ENCODE measurements around the gene ARID5A. TPM values are rescaled to one million over a fixed set of nuclear protein-coding genes. Genes with fewer than 3 reads are reported as not detected.

ARID5A gene
- total and polyA plus RNA-seq, 2 of the 13 experiments (the other 11 are each of a cell fraction or from before 2014, with no cell fraction given), result 6.0 to 9.5 TPM

DNA sequence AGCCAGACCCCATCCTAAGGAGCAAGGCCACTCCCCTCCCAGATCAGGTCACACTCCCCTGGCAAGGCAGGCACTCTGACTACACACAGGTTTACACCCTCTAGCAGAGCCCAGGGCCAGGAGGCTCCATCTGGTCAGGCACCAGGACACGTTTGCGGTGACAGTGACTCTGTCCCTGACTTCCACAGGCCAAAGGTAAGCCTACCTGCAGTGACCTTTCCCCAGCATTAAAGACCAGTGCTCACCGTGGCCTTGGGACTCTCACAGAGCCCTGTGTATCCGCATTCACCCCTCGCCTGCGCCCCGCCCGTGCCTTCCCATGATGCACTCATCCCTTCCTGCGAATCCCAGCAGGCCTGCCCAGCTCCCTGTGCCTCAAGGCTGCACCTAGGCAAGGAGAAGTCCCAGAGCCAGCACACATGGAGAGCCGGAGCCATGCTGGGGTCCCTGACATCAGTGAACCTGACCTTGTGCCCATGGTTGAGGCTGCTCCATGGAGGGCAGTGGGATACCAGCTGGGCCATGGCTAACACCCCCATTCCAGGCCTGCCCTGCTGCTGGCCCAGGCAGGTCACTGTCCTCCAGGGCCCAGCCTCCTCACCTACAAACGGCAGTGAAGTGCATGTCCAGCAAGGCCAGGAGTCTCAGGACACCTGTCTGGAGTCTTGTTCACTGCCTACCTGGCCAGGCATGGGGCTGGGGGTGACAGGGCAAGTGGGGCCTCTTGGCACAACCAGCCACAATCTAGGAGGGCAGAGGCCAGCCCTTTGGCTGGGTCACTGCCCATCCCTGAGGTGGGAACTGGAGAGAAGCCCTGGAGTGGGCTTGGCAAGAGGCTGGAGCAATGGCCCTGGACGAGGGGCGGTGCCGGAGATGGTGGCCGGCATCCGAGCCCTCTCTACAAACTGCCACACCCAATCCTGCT is 34.4 kb upstream of the ARID5A start (continued):
- no peak for TF ChIP-seq ZNF761 (CRISPR knock-in tag; conservative IDR thresholded peaks at IDR 0.05)
- no peak for TF ChIP-seq KDM5A (IDR thresholded peaks at IDR 0.05; ENCODE audit: borderline replicate concordance, low read length)
- TF ChIP-seq ZNF746 (CRISPR knock-in tag; IDR thresholded peaks at IDR 0.05), result no peak
- no peak for TF ChIP-seq ZNF562 (CRISPR knock-in tag; IDR thresholded peaks at IDR 0.05; ENCODE audit: borderline replicate concordance)
- TF ChIP-seq ZNF674 (CRISPR knock-in tag; IDR thresholded peaks at IDR 0.05; ENCODE audit: low read depth), result no peak
- no peak for TF ChIP-seq BRCA1 (CRISPR knock-in tag; IDR thresholded peaks at IDR 0.05)
- no peak for TF ChIP-seq RFX3 (CRISPR knock-in tag; IDR thresholded peaks at IDR 0.05)
- TF ChIP-seq MXD4 (CRISPR knock-in tag; IDR thresholded peaks at IDR 0.05), result peak; percentile 58; the same call in 1 of the 2 replicates
- TF ChIP-seq, protein P1, sequence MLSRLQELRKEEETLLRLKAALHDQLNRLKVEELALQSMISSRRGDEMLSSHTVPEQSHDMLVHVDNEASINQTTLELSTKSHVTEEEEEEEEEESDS (CRISPR knock-in tag; IDR thresholded peaks at IDR 0.05; ENCODE audit: borderline replicate concordance), result no peak
- peak; percentile 58; the same call in 1 of the 2 replicates for TF ChIP-seq ZNF644 (CRISPR knock-in tag; IDR thresholded peaks at IDR 0.05; ENCODE audit: low read depth)
- TF ChIP-seq RFXANK (CRISPR knock-in tag; IDR thresholded peaks at IDR 0.05), result no peak
- TF ChIP-seq HNRNPH1 (optimal IDR thresholded peaks at IDR 0.05; ENCODE audit: low read depth, low read length), result no peak
- TF ChIP-seq, protein P2, sequence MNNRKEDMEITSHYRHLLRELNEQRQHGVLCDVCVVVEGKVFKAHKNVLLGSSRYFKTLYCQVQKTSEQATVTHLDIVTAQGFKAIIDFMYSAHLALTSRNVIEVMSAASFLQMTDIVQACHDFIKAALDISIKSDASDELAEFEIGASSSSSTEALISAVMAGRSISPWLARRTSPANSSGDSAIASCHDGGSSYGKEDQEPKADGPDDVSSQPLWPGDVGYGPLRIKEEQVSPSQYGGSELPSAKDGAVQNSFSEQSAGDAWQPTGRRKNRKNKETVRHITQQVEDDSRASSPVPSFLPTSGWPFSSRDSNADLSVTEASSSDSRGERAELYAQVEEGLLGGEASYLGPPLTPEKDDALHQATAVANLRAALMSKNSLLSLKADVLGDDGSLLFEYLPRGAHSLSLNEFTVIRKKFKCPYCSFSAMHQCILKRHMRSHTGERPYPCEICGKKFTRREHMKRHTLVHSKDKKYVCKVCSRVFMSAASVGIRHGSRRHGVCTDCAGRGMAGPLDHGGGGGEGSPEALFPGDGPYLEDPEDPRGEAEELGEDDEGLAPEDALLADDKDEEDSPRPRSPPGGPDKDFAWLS (CRISPR knock-in tag; IDR thresholded peaks at IDR 0.05; ENCODE audit: borderline replicate concordance), result no peak
- TF ChIP-seq ZNF30 (CRISPR knock-in tag; IDR thresholded peaks at IDR 0.05), result no peak
- no peak for TF ChIP-seq NCOR1 (IDR thresholded peaks at IDR 0.05; ENCODE audit: borderline replicate concordance, low read length)
- no peak for TF ChIP-seq CREM (IDR thresholded peaks at IDR 0.05)
- no peak for TF ChIP-seq CREM (CRISPR knock-in tag; IDR thresholded peaks at IDR 0.05)
- peak; percentile 42; the same call in 1 of the 2 replicates for TF ChIP-seq ZSCAN21 (CRISPR knock-in tag; IDR thresholded peaks at IDR 0.05; ENCODE audit: borderline replicate concordance)
- TF ChIP-seq LCORL (IDR thresholded peaks at IDR 0.05), result no peak
- TF ChIP-seq LCORL (CRISPR knock-in tag; IDR thresholded peaks at IDR 0.05), result peak; percentile 87
- TF ChIP-seq, protein P3, sequence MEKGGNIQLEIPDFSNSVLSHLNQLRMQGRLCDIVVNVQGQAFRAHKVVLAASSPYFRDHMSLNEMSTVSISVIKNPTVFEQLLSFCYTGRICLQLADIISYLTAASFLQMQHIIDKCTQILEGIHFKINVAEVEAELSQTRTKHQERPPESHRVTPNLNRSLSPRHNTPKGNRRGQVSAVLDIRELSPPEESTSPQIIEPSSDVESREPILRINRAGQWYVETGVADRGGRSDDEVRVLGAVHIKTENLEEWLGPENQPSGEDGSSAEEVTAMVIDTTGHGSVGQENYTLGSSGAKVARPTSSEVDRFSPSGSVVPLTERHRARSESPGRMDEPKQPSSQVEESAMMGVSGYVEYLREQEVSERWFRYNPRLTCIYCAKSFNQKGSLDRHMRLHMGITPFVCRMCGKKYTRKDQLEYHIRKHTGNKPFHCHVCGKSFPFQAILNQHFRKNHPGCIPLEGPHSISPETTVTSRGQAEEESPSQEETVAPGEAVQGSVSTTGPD (CRISPR knock-in tag; IDR thresholded peaks at IDR 0.05), result no peak
- no peak for TF ChIP-seq GATA4 (IDR thresholded peaks at IDR 0.05; ENCODE audit: borderline replicate concordance, low read depth)
- TF ChIP-seq ZNF607 (CRISPR knock-in tag; IDR thresholded peaks at IDR 0.05; ENCODE audit: borderline replicate concordance), result no peak
- TF ChIP-seq, protein P4, sequence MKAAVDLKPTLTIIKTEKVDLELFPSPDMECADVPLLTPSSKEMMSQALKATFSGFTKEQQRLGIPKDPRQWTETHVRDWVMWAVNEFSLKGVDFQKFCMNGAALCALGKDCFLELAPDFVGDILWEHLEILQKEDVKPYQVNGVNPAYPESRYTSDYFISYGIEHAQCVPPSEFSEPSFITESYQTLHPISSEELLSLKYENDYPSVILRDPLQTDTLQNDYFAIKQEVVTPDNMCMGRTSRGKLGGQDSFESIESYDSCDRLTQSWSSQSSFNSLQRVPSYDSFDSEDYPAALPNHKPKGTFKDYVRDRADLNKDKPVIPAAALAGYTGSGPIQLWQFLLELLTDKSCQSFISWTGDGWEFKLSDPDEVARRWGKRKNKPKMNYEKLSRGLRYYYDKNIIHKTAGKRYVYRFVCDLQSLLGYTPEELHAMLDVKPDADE (CRISPR knock-in tag; IDR thresholded peaks at IDR 0.05), result no peak
- TF ChIP-seq SP140L (CRISPR knock-in tag; IDR thresholded peaks at IDR 0.05; ENCODE audit: borderline replicate concordance), result no peak
- TF ChIP-seq ZSCAN31 (CRISPR knock-in tag; IDR thresholded peaks at IDR 0.05; ENCODE audit: low read depth), result 0 out of 2 replicates have a peak, but pooled peaks have one; percentile 37
- no peak for TF ChIP-seq ZNF678 (CRISPR knock-in tag; IDR thresholded peaks at IDR 0.05)
